Stomach smooth muscle (tissue), 2 donors: ENCODE measurements around the gene ASPDH.

Experiments
- H3K27ac ChIP-seq: one replicate; pipeline ENCODE4 v1.7.0; 2013; ENCODE audit warnings: mild to moderate bottlenecking, low read length, inconsistent platforms
- H3K27me3 ChIP-seq, 2 donors: one replicate each; pipeline ENCODE4 v1.7.0; 2013; ENCODE audit warnings: low read length in 2 of 2; ENCODE audit not compliant: insufficient read depth in 2 of 2, control insufficient read depth in 1 of 2
- H3K36me3 ChIP-seq, 2 donors: one replicate each; pipeline ENCODE4 v1.7.0; 2013; ENCODE audit warnings: low read length in 2 of 2; ENCODE audit not compliant: control insufficient read depth in 2 of 2, insufficient read depth in 2 of 2
- H3K4me1 ChIP-seq: one replicate; pipeline ENCODE4 v1.7.0; 2013; ENCODE audit warnings: low read length; ENCODE audit not compliant: control insufficient read depth, insufficient read depth
- H3K4me3 ChIP-seq, 2 donors: one replicate each; pipeline ENCODE4 v1.7.0; 2013; ENCODE audit warnings: low read length in 2 of 2
- H3K9ac ChIP-seq, 2 donors: one replicate each; pipeline ENCODE4 v1.7.0; 2013; ENCODE audit warnings: low read length in 2 of 2, mild to moderate bottlenecking in 1 of 2
- H3K9me3 ChIP-seq, 2 donors: one replicate each; pipeline ENCODE4 v1.7.0; 2013; ENCODE audit warnings: low read length in 2 of 2; ENCODE audit not compliant: control insufficient read depth in 2 of 2
- donor health status: healthy.
- donor health status: Pancreatic carcinoma.

The ASPDH gene

GRCh38 chr19:50501568-50502475, 11.9 kb downstream of the ASPDH start:
- no peaks in the 10 kb centered on the region for H3K9me3 ChIP-seq
- no peak overlapping the region for H3K27ac ChIP-seq
- no peak overlapping the region for H3K9ac ChIP-seq
- H3K36me3 ChIP-seq: no peaks in the 10 kb centered on the region
- no peak overlapping the region for H3K4me3 ChIP-seq
- H3K27me3 ChIP-seq: no peaks in the 10 kb centered on the region
- H3K4me1 ChIP-seq: no peaks in the 10 kb centered on the region

GRCh38 chr19:50501186-50501567, 12.5 kb downstream of the ASPDH start:
- Histone ChIP-seq H3K4me3 (no peak overlapping the region), H3K27ac (no peak overlapping the region), H3K9ac (no peak overlapping the region)

GRCh38 chr19:50500753-50501151, 13.0 kb downstream of the ASPDH start:
- H3K9me3 ChIP-seq: no peaks in the 10 kb centered on the region
- H3K36me3 ChIP-seq: no peaks in the 10 kb centered on the region
- no peaks in the 10 kb centered on the region for H3K27me3 ChIP-seq
- no peak overlapping the region for H3K27ac ChIP-seq
- H3K9ac ChIP-seq: no peak overlapping the region
- no peak overlapping the region for H3K4me3 ChIP-seq
- no peaks in the 10 kb centered on the region for H3K4me1 ChIP-seq

More at GRCh38 chr19:50501186-50501567, 12.5 kb downstream of the ASPDH start:
- H3K4me1 ChIP-seq: no peaks in the 10 kb centered on the region
- H3K36me3 ChIP-seq: no peaks in the 10 kb centered on the region
- H3K9me3 ChIP-seq: no peaks in the 10 kb centered on the region
- no peaks in the 10 kb centered on the region for H3K27me3 ChIP-seq

- H3K4me3 ChIP-seq: no peak overlapping the region
- H3K9ac ChIP-seq: no peak overlapping the region
- H3K36me3 ChIP-seq: no peaks in the 10 kb centered on the region
- H3K4me1 ChIP-seq: no peaks in the 10 kb centered on the region
- H3K27ac ChIP-seq: no peak overlapping the region
- no peaks in the 10 kb centered on the region for H3K27me3 ChIP-seq
- H3K9me3 ChIP-seq: no peaks in the 10 kb centered on the region
These were observed 13.5 kb downstream of the ASPDH start for GRCh38 chr19:50500060-50500752.

- H3K9me3 ChIP-seq: no peaks in the 10 kb centered on the region
- H3K4me3 ChIP-seq: no peak overlapping the region
- H3K4me1 ChIP-seq: no peaks in the 10 kb centered on the region
- no peaks in the 10 kb centered on the region for H3K27me3 ChIP-seq
- H3K9ac ChIP-seq: no peak overlapping the region
- H3K36me3 ChIP-seq: no peaks in the 10 kb centered on the region
- H3K27ac ChIP-seq: no peak overlapping the region
These were observed 15.3 kb downstream of the ASPDH start for GRCh38 chr19:50498219-50499056.

GRCh38 chr19:50497022-50497405, 16.7 kb downstream of the ASPDH start:
- H3K9me3 ChIP-seq: no peaks in the 10 kb centered on the region
- H3K27me3 ChIP-seq: no peaks in the 10 kb centered on the region
- no peaks in the 10 kb centered on the region for H3K4me1 ChIP-seq
- no peak overlapping the region for H3K9ac ChIP-seq
- no peak overlapping the region for H3K27ac ChIP-seq
- H3K36me3 ChIP-seq: no peaks in the 10 kb centered on the region
- H3K4me3 ChIP-seq: no peak overlapping the region

GRCh38 chr19:50496189-50497021, 17.3 kb downstream of the ASPDH start:
- H3K4me3 ChIP-seq: no peak overlapping the region
- H3K9me3 ChIP-seq: no peaks in the 10 kb centered on the region
- no peaks in the 10 kb centered on the region for H3K27me3 ChIP-seq
- H3K4me1 ChIP-seq: no peaks in the 10 kb centered on the region
- H3K9ac ChIP-seq: no peak overlapping the region
- no peak overlapping the region for H3K27ac ChIP-seq
- H3K36me3 ChIP-seq: no peaks in the 10 kb centered on the region

GRCh38 chr19:50495020-50495531, 18.6 kb downstream of the ASPDH start:
- no peaks in the 10 kb centered on the region for H3K36me3 ChIP-seq
- no peak overlapping the region for H3K27ac ChIP-seq

GRCh38 chr19:50494186-50495019, 19.3 kb downstream of the ASPDH start:
- no peaks in the 10 kb centered on the region for H3K4me1 ChIP-seq
- no peak overlapping the region for H3K27ac ChIP-seq
- no peaks in the 10 kb centered on the region for H3K9me3 ChIP-seq
- H3K36me3 ChIP-seq: no peaks in the 10 kb centered on the region
- no peak overlapping the region for H3K4me3 ChIP-seq
- H3K9ac ChIP-seq: no peak overlapping the region
- H3K27me3 ChIP-seq: peaks cover 0 to 5% of the 10 kb centered on the region in 2 donors

More at GRCh38 chr19:50495020-50495531, 18.6 kb downstream of the ASPDH start:
- peaks cover 0 to 2% of the 10 kb centered on the region in 2 donors for H3K27me3 ChIP-seq
- H3K9me3 ChIP-seq: no peaks in the 10 kb centered on the region
- no peaks in the 10 kb centered on the region for H3K4me1 ChIP-seq
- no peak overlapping the region for H3K4me3 ChIP-seq
- no peak overlapping the region for H3K9ac ChIP-seq
